Prostate gland (tissue), 2 donors: ENCODE measurements around the gene PPM1L.

ENCODE experiments used
- CTCF ChIP-seq, 4 experiments: fragments of 200-600 bp in 2 of 4; fragments of 450-650 bp in 2 of 4; sonication (generic) in 2 of 4; IDR thresholded peaks; 1 replicate in 3 of 4; 2 replicates in 1 of 4; pipeline ENCODE4 v1.5.1; 2016 to 2019; ENCODE audit warnings: antibody characterized with exemption in 4 of 4, mild to moderate bottlenecking in 2 of 4, moderate library complexity in 2 of 4
- POLR2A ChIP-seq: fragments of 450-650 bp; IDR thresholded peaks from one replicate; pipeline ENCODE4 v1.6.1; 2016; ENCODE audit warnings: antibody characterized with exemption, mild to moderate bottlenecking

DNA sequence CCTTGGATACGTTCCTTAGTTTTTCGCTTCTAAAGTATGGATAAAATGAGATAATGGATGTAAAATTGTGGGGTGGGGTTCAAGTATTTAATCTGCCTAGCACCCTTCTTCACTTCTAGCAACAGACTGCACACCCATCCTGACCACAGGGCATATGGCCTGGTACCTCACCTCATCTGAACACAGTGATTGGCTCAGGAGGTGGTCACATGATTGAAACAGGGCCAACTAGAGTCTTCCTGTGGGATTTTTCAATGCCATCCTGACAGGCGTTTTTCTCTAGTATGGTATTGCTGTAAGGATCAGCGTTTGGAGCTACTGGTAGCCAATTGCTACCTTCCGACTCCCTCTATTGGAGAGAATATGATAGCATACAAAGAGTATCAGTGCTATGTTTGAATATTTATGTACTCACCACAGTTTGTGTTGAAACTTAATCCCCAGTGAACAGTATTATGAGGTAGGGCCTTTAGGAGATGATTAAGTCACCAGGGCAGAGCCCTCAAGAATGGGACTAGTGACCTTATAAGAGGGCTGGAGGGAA is 172.2 kb downstream of the PPM1L start:
- TF ChIP-seq POLR2A (no peak), CTCF (IDR thresholded peaks at IDR 0.05) (no peak)
